Loucy (cell line): ENCODE measurements around the gene TNNC1.

Source experiments
- H2AFZ ChIP-seq: fragments of 200-600 bp; sonication (generic); 2 replicates; pipeline ENCODE4 v1.6.0; 2016; ENCODE audit warnings: antibody characterized with exemption, mild to moderate bottlenecking, low read length, moderate library complexity
- H3F3A ChIP-seq: fragments of 200-600 bp; 2 replicates; pipeline ENCODE4 v1.6.0; 2016; ENCODE audit warnings: antibody characterized with exemption, low read depth, mild to moderate bottlenecking
- H3K27me3 ChIP-seq: fragments of 200-600 bp; sonication (generic); 2 replicates; pipeline ENCODE4 v1.6.1; 2014; ENCODE audit warnings: low read length, mild to moderate bottlenecking; ENCODE audit not compliant: insufficient read depth, poor library complexity, severe bottlenecking
- H3K36me3 ChIP-seq: fragments of 200-600 bp; sonication (generic); 2 replicates; pipeline ENCODE4 v1.6.1; 2016; ENCODE audit warnings: low read length; ENCODE audit not compliant: insufficient read depth
- H3K4me1 ChIP-seq: fragments of 200-600 bp; sonication (generic); 2 replicates; pipeline ENCODE4 v1.5.1; 2014; ENCODE audit warnings: low read length, mild to moderate bottlenecking; ENCODE audit not compliant: insufficient read depth, poor library complexity, severe bottlenecking
- H3K4me2 ChIP-seq: fragments of 200-600 bp; sonication (generic); 2 replicates; pipeline ENCODE4 v1.6.0; 2014; ENCODE audit warnings: antibody characterized with exemption, low read length, low read depth, mild to moderate bottlenecking; ENCODE audit not compliant: poor library complexity, severe bottlenecking
- H3K4me3 ChIP-seq: fragments of 200-600 bp; sonication (generic); 2 replicates; pipeline ENCODE4 v1.5.1; 2014; ENCODE audit warnings: low read length, mild to moderate bottlenecking, mixed read lengths; ENCODE audit not compliant: poor library complexity, severe bottlenecking
- H3K79me2 ChIP-seq: fragments of 200-600 bp; sonication (generic); 2 replicates; pipeline ENCODE4 v1.6.1; 2014; ENCODE audit warnings: low read length; ENCODE audit not compliant: insufficient read depth
- H3K9ac ChIP-seq: fragments of 200-600 bp; sonication (generic); 2 replicates; pipeline ENCODE4 v1.6.0; 2014; ENCODE audit warnings: mild to moderate bottlenecking, low read depth, low read length, moderate library complexity; ENCODE audit not compliant: poor library complexity, severe bottlenecking
- H3K9me2 ChIP-seq: fragments of 200-600 bp; sonication (generic); replicated peaks from 2 replicates; pipeline ENCODE4 v1.6.1; 2016; ENCODE audit warnings: low read depth, low read length, mixed read lengths
- H3K9me3 ChIP-seq: fragments of 200-600 bp; sonication (generic); 2 replicates; pipeline ENCODE4 v1.6.1; 2014; ENCODE audit warnings: mild to moderate bottlenecking, antibody characterized with exemption, low read length, low read depth; ENCODE audit not compliant: insufficient read depth
- H4K20me1 ChIP-seq: fragments of 200-600 bp; sonication (generic); 2 replicates; pipeline ENCODE4 v1.6.0; 2014; ENCODE audit warnings: antibody characterized with exemption, low read length, mild to moderate bottlenecking; ENCODE audit not compliant: insufficient read depth, poor library complexity, severe bottlenecking
- EZH2phosphoT487 ChIP-seq: fragments of 200-600 bp; IDR thresholded peaks from 2 replicates; pipeline ENCODE4 v1.6.1; 2018; ENCODE audit warnings: antibody characterized with exemption, mild to moderate bottlenecking, moderate library complexity, borderline replicate concordance
- TF ChIP-seq, protein P1 (sequence below): fragments of 200-600 bp; sonication (generic); conservative IDR thresholded peaks from 2 replicates; pipeline ENCODE4 v1.5.1; 2014; ENCODE audit warnings: mild to moderate bottlenecking, antibody characterized with exemption, low read length

The TNNC1 gene

DNA sequence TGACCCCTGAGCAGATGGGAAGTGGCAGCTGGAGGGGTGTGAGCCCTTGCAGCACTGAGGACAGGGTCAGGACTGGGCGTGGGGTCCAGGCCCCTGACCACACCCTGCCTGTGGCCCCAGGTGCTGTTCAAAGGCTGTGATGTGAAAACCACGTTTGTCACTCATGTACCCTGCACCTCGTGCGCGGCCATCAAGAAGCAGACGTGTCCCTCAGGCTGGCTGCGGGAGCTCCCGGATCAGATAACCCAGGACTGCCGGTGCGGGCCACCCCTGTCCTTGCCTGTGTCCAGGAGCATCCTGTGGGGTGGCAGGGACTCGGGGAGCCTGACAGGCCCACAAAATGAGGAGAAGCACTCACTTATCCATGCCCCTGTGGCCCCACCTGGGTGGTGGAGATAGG lies 47.2 kb upstream of the TNNC1 start:
- Histone ChIP-seq H3K4me2 (no peak overlapping the region), H3K79me2 (no peaks in the 10 kb centered on the region), H3K4me3 (no peak overlapping the region), H3K4me1 (no peaks in the 10 kb centered on the region), H3K9ac (no peak overlapping the region), H4K20me1 (no peaks in the 10 kb centered on the region), H3K27me3 (no peaks in the 10 kb centered on the region), H3F3A (no peaks in the 10 kb centered on the region), H3K9me3 (no peaks in the 10 kb centered on the region), H3K36me3 (no peaks in the 10 kb centered on the region), H3K9me2 (no peaks in the 10 kb centered on the region), H2AFZ (no peak overlapping the region)
- TF ChIP-seq, protein P1, sequence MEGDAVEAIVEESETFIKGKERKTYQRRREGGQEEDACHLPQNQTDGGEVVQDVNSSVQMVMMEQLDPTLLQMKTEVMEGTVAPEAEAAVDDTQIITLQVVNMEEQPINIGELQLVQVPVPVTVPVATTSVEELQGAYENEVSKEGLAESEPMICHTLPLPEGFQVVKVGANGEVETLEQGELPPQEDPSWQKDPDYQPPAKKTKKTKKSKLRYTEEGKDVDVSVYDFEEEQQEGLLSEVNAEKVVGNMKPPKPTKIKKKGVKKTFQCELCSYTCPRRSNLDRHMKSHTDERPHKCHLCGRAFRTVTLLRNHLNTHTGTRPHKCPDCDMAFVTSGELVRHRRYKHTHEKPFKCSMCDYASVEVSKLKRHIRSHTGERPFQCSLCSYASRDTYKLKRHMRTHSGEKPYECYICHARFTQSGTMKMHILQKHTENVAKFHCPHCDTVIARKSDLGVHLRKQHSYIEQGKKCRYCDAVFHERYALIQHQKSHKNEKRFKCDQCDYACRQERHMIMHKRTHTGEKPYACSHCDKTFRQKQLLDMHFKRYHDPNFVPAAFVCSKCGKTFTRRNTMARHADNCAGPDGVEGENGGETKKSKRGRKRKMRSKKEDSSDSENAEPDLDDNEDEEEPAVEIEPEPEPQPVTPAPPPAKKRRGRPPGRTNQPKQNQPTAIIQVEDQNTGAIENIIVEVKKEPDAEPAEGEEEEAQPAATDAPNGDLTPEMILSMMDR = no peak

DNA sequence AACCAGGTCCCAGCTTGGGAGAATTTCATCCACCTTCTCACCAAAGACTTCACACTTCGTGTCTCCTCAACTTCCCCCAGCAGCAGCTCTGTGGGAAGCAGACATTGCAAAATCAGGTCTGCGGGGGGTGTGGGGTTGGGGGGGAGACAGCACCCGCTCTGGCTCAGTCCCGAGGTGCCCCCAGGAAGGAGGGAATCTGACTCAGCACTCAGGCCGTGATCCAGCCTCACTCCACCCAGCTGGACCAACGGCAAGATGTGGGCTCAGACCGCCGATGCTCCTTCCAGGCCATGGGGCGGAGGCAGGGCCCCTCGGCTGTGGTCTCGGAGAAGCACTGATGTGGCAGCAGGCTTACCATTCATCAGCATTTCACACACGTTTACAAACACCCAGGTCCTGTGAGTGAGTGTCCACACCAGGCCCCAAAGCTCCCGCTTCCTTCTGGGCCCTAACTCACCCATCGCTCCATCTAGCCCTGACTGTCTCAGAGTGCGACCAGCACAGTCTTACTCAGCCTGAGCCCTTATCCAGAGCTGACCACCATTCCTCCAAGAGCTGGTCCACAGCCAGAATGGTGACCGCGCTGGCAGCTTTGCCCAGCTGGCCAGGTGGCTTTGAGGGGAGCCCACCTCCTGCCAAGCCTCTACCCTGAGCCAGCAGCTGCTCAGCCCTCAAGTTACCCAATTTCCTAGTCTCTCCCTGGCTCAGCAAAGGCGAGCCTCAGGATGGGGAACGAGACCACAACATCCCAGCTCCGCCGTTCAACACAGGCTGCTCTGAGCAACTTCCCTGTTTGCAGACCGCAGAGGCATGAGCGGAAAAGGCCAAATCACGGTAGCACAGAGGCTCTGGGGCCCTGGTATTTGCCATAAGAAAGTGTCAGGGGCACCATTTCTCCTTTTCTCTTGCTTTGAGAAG lies 44.6 kb upstream of the TNNC1 start:
- Histone ChIP-seq H3K4me1 (no peaks in the 10 kb centered on the region), H2AFZ (no peak overlapping the region), H3K4me3 (no peak overlapping the region), H3K79me2 (no peaks in the 10 kb centered on the region), H3K4me2 (no peak overlapping the region), H3K9ac (no peak overlapping the region), H3K36me3 (no peaks in the 10 kb centered on the region; the same call in 1 of the 2 replicates), H3K9me3 (no peaks in the 10 kb centered on the region), H4K20me1 (no peaks in the 10 kb centered on the region), H3K27me3 (no peaks in the 10 kb centered on the region), H3K9me2 (no peaks in the 10 kb centered on the region), H3F3A (no peaks in the 10 kb centered on the region)
- TF ChIP-seq, protein P1 = no peak
- no peak for TF ChIP-seq EZH2phosphoT487

DNA sequence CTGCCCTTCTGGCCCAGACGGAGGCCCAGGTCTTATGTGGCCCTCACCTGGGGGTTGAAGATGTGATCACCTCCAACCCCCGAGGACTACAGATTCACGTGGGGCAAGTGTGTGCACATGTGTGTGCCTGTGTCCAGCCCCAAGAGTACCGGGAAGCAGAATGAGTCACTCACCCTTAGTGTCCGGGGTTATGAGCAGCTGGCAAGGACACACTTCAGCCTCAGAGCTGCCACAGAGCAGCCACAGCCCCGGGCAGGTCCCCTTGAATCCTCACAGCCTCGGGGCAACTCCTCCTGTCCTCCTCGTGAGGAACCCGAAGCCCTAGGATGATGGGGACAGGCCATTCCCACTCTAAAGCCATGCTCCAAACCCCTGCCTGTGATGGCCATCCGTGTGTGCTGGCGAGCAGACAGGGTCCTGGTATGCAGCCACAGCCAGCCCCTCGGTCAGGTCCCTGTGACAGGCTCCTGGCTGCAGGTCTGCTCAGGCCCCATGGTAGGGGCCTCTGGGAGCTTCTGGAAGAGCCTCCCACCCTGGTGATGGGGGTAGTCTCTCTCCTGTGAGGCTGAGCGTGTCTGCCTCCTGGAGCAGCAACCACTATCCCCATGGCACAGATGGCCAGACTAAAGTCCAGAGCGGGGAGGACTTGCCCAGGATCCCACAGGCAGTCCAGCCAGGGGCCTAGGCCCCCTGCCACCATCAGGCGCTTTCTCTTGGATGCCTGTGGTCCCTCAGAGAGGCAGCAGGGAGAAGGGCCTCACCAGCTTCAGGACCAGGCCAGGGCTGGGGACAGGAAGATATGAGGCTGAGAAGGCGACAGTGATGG lies 42.1 kb upstream of the TNNC1 start:
- H3K9ac ChIP-seq = no peak overlapping the region

More for the DNA sequence above, 42.1 kb upstream of the TNNC1 start:
- Histone ChIP-seq H2AFZ (no peak overlapping the region), H3K36me3 (peaks cover 24% of the 10 kb centered on the region; the same call in 1 of the 2 replicates), H3K79me2 (no peaks in the 10 kb centered on the region), H3K4me1 (no peaks in the 10 kb centered on the region), H3K4me3 (no peak overlapping the region), H4K20me1 (no peaks in the 10 kb centered on the region), H3K27me3 (no peaks in the 10 kb centered on the region), H3K4me2 (no peak overlapping the region), H3K9me3 (no peaks in the 10 kb centered on the region), H3F3A (no peaks in the 10 kb centered on the region), H3K9me2 (no peaks in the 10 kb centered on the region)
- TF ChIP-seq EZH2phosphoT487 = no peak
- TF ChIP-seq, protein P1 = no peak
